AG09319 (cell line): ENCODE results near the gene MESD.

Experiments
- DNase-seq: peaks from one replicate; pipeline ENCODE4 v3.0.0-alpha.2; 2010; ENCODE audit warnings: low read depth; ENCODE audit errors: extremely low read depth
- CTCF ChIP-seq: IDR thresholded peaks from 2 replicates; pipeline ENCODE4 v1.5.1; 2011; ENCODE audit warnings: low read depth, mild to moderate bottlenecking, inconsistent platforms, low read length, moderate library complexity

Gene MESD

GRCh38 chr15:80989081-80989517, 520 bp downstream of the MESD start:
- no peak for TF ChIP-seq CTCF
- no peak for DNase-seq

- no peak for TF ChIP-seq CTCF
- DNase-seq = no peak
Observed at GRCh38 chr15:80988148-80988796, 1.3 kb downstream of the MESD start.

- no peak for TF ChIP-seq CTCF
- no peak for DNase-seq
Observed at GRCh38 chr15:80986487-80986886, 3.1 kb downstream of the MESD start.

- DNase-seq = no peak
Observed at GRCh38 chr15:80985981-80986380, 3.6 kb downstream of the MESD start.

GRCh38 chr15:80984856-80985255, 4.8 kb downstream of the MESD start:
- no peak for TF ChIP-seq CTCF

More at GRCh38 chr15:80985981-80986380, 3.6 kb downstream of the MESD start:
- no peak for TF ChIP-seq CTCF

GRCh38 chr15:80982839-80983238, 6.8 kb downstream of the MESD start:
- no peak for DNase-seq
- no peak for TF ChIP-seq CTCF

More at GRCh38 chr15:80984856-80985255, 4.8 kb downstream of the MESD start:
- DNase-seq = no peak

GRCh38 chr15:80982205-80982604, 7.4 kb downstream of the MESD start:
- no peak for DNase-seq
- no peak for TF ChIP-seq CTCF
